NOMO-1 treated with DMSO at 0.1 percent for 48 hours (cell line): ENCODE data around the gene PELI1.
"Not testable (repeated sequence)": the region's sequence is repeated elsewhere in the genome, so short reads cannot be mapped to it uniquely, and the experiment has no call there.

Experiments used
- DNase-seq: peaks from one replicate; lab custom pipeline; 2025; ENCODE audit not compliant: unreplicated experiment; lab: John Stamatoyannopoulos, UW

PELI1 gene

DNA sequence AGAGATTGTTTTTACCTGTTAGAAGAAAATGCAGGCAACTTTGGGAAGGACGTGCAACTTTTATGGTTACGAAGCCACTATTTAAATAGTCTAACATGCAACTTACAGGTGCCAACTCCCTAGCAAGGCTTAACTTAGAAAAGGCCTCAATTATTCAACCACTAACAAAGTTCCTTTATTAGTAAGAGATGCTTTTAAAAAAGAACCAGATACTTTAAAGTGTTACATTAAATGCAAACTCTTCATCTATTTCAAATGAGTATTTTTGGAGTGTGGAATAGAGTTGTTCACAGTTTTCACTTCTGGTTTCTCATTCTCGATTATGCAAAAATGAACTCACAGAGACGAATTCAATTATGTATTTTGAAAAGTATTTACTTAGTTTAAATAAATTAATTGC, 51.7 kb downstream of the PELI1 start:
- no peak for DNase-seq

DNA sequence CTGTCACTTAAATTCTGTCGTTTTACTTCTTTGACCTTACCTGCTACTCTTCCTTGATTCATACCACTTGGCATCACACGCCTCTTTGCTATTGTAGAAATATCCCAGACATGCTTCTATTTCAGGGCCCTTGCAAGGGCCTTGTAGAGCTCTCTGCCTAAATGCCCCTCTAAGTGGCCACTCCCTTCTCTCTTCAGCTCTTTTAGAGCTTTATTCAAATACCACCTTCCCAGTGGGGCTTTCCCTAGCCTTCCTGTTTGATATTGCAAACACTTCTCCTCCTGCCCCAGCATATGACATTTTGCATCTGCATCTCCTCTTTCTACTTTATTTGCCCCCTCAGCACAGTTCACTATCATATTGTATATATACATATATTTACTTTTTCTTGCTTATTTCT, 54.0 kb downstream of the PELI1 start:
- no peak for DNase-seq

DNA sequence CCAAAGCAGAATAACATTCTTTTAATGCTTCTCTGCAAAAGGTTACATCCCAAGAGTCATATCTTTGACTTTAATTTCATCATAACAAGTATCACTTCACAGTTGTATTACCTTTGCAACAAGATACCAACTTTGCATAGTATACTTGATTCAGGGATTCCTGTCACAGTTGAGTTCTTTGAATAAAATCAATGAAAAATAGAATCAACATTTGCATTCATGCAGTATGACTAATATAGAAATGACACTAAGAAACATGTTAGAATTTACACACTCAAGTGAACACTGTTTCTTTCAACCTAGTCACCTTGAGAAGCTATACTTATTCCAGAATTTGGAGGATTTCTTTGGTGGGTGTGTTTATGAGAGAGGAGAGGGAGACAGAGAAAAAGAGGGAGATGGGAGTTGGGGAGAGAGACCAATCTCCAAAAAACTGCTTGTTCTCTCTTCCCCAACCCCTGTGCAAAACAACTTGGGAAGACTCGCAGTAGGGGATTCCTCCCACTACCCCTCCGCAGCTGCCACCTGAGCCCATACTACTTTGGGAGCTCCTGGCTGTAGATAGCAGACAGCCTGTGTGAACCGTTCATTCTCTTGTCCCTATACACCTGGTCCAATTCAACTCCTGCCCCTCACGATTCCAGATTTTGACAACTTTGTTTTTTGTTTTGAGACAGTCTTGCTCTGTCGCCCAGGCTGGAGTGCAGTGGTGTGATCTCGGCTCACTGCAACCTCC, 57.7 kb downstream of the PELI1 start:
- no peak for DNase-seq

- no peak for DNase-seq
Observed at GRCh38 chr2:64085936-64086335, 58.3 kb downstream of the PELI1 start.

GRCh38 chr2:64081046-64081445, 63.2 kb downstream of the PELI1 start:
- DNase-seq: no peak

DNA sequence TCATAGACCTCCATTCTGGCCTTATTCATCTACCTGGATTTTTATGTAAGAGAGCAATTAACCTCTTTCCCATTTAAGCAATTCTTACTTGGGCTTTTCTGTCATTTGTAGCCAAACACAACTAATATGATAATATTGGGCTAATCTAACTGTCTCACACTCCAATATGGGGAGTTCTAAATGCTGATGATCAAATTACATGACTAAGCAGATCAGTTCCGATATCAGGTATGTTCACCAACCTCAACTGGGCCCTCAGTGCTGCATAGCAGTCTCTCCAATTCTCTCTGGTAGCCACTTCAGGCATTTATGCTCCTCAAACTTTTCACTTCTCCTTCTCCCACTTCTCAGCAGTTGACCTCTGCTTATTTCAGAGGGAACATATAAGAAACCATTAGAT, 64.0 kb downstream of the PELI1 start:
- no peak for DNase-seq

- DNase-seq: not testable (repeated sequence)
Observed at GRCh38 chr2:64079688-64080087, 64.5 kb downstream of the PELI1 start.

DNA sequence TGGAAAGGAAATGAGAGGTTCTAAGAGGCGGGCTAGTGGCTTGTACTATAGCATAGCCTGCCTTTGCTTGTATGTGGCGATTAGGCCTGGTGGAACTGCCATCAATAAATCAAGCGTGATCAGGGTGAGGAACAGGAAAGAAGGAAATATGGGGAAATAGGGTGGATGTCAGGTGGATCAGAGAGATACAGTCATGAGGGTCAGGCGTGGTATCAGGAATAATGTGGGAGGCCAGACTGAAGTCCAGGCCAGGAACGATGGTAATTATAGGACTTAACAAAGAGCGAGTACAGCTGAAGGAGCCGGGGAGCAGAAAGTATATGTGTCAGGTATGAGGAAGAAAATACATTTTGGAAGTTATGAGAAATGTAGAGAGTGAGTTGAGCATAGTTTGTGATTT, 67.4 kb downstream of the PELI1 start:
- DNase-seq: not testable (repeated sequence)

DNA sequence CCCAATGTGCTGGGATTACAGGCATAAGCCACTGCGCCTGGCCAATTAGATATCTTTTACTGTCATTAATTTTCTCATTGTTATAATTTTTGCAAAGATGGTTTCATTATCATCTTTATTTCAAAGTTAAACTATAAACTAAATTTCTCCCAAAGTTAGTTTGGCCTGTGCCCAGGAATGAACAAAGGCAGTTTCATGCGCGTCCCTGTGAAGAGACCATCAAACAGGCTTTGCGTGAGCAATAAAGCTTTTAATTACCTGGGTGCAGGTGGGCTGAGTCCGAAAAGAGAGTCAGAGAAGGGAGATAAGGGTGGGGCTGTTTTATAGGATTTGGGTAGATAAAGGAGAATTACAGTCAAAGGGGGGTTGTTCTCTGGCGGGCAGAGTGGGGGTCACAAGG, 69.6 kb downstream of the PELI1 start:
- DNase-seq: not testable (repeated sequence)

DNA sequence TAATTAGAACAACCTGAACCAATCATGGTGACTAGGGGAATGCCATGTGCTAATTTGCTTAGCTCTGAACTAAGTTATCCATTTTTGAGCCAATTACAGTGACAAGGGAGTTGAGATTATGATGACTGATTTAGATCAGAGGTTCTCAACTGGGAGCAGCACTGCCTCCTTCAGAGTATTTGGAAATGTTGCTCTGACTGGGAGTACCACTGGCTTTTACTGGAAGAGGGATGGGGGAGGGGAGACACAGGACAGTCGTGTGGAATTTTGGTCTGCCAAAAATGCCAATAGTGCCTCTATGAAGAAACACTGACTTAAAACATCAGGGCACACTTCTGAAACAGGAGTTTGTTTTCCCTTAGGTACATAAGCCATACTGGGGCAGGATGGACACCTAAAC, 76.9 kb downstream of the PELI1 start:
- no peak for DNase-seq

DNA sequence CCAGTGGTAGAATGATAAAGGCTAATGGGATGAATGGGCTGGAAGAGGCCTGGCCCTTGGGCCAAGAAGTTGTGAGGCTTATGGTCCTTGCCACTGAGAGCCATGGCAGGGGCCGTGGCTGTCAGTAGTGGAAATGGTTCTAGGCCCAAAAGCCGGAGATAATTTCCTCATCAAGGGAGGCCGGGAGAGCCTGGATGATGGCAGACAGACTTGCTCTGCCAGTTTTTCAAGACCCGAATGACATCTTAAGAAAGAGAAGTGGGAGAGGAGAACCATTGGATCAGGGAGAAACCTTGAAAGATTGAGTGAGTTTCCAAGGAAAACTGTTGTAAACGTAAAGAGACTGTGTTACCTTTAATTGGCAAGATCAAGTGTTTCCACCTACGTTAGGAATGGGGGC, 78.7 kb downstream of the PELI1 start:
- DNase-seq: no peak

DNA sequence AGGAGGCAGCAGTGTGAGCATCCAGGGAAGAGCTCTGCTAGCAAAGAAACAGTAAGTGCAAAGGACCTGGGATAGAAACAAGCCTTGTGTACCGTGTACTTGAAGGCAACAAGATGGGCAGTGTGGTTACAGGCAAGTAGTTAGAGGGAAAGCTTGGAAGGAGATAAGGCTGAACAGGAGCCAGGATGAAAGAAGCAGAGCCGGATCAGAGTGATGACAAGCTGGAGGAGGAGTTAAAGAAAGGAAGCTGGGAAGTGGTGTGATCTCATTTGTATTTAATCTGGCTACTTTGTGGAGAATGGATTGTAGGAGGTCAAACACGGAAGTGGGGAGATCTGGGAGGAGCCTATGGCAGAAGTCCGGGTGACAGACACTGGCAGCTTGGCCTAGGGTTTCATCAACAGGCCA, 80.3 kb downstream of the PELI1 start:
- no peak for DNase-seq

DNA sequence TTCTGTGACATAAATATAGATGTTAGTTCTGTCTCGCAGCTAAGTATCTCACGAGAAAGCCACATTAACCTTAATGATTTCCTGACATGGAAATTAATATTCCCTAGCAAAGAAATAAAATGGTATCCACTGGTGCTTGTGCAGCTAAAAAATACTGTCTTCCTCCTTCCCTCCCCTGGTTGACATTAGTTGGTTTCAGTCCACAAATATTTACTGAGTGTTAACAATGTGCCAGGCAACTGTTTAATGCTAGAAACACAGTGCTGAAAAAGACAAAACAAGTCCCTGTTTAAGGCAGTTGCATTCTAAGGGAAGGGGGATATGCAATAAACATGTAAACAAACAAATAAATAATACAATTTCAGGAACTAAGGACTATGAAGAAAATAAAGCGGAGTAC, 80.8 kb downstream of the PELI1 start:
- DNase-seq: no peak

- no peak for DNase-seq
Observed at GRCh38 chr2:64062840-64063239, 81.4 kb downstream of the PELI1 start.

- no peak for DNase-seq
Observed at GRCh38 chr2:64059270-64059669, 85.0 kb downstream of the PELI1 start.

DNA sequence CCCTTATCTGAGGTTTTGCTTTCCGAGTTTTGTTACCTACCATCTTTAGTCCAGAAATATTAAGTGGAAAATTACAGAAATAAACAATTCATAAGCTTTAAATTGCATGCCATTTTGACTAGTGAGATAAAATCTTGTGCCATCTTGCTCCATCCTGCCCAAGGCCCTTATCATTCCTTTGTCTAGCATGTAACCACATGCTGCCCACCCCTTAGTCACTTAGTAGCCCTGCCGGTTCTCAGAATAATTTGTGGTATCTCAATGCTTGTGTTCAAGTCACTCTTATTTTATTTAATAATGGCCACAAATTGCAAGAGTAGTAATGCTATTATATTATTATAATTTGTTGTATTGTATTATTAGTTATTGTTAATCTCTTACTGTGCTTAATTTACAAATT, 88.2 kb downstream of the PELI1 start:
- DNase-seq: no peak

- no peak for DNase-seq
Observed at GRCh38 chr2:64054161-64054915, 89.9 kb downstream of the PELI1 start.

GRCh38 chr2:64052463-64053241, 91.6 kb downstream of the PELI1 start:
- DNase-seq: no peak

GRCh38 chr2:64049633-64050220, 94.5 kb downstream of the PELI1 start:
- DNase-seq: peak; percentile 75

DNA sequence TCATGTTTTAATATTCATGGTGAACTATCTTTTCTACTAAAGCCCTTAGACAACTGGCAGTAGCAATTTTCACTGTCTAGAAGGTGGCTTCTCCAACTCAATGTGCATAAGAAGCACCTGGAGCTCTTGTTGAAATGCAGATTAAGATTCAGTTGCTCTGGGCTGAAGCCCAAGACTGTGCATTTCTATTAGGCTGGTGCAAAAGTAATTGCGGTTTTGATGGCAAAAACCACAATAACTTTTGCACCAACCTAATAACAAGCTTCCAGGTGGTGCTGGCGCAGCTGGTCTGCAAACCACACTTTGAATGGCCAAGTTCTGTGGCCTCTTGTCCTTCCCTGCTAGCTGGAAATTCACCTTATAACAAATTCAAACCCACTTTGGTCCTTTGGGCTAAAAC, 98.3 kb downstream of the PELI1 start:
- no peak for DNase-seq
